Measurements from ENCODE around the gene HACD3. TPM values are rescaled to one million over a fixed set of nuclear protein-coding genes. Genes with fewer than 3 reads are reported as not detected.

Gene HACD3
- total RNA-seq (2021) (142 and 157 TPM in 2 replicates), Bru-seq, nascent RNA (percentile 94 among the genes with signal in this experiment), BruChase-seq, experiment 1, labeled RNA remaining after a 2-hour chase (percentile 94 among the genes with signal in this experiment), BruChase-seq, experiment 2, labeled RNA remaining after a 6-hour chase (percentile 97 among the genes with signal in this experiment)
- long read RNA-seq, transcript HACD3-201 (11 exons, 3,228 nt): major isoform, 619 of 715 reads
- long read RNA-seq, transcript HACD3-202 (10 exons, 1,332 nt): minor isoform, 17 of 715 reads
- long read RNA-seq, partial matches to known transcripts: 24 of 715 reads
- long read RNA-seq, other reads (novel, unspliced or antisense): 52 of 715 reads

GRCh38 chr15:65530318-65531111 is at the start of gene HACD3:
TSS of gene HACD3 (plus strand) at chr15:65530463. CDS start at chr15:65530632, 169 bp downstream.
- intact Hi-C loops (cut with micrococcal nuclease; ENCODE audit: unreplicated experiment): no loop called here
- peak; percentile 96 for DNase-seq (ENCODE audit: low spot score)
- ChIA-PET CTCF (interaction anchor here (0.6 kb wide), 1 partner anchor 9 kb away, joined by 3 read pairs; no protein-coding TSS in a partner anchor), POLR2A (ENCODE audit: low non-redundant PET) (interaction anchor here (0.5 to 0.7 kb wide), 2 partner anchors 12 to 43 kb away, joined by 6 to 12 read pairs; no protein-coding TSS in a partner anchor)
- peak within 1 kb of the TSS; percentile 97 for H3K27ac ChIP-seq (ENCODE audit: low read depth, low read length, poor library complexity, severe bottlenecking)
- H3K9me3 ChIP-seq (ENCODE audit: low read depth, low read length, poor library complexity, severe bottlenecking): no peaks in the 10 kb centered on the region
- H3K4me1 ChIP-seq (ENCODE audit: insufficient read depth, low read length, poor library complexity, severe bottlenecking): peaks cover 32% of the 10 kb centered on the region
- TF ChIP-seq, protein P1, sequence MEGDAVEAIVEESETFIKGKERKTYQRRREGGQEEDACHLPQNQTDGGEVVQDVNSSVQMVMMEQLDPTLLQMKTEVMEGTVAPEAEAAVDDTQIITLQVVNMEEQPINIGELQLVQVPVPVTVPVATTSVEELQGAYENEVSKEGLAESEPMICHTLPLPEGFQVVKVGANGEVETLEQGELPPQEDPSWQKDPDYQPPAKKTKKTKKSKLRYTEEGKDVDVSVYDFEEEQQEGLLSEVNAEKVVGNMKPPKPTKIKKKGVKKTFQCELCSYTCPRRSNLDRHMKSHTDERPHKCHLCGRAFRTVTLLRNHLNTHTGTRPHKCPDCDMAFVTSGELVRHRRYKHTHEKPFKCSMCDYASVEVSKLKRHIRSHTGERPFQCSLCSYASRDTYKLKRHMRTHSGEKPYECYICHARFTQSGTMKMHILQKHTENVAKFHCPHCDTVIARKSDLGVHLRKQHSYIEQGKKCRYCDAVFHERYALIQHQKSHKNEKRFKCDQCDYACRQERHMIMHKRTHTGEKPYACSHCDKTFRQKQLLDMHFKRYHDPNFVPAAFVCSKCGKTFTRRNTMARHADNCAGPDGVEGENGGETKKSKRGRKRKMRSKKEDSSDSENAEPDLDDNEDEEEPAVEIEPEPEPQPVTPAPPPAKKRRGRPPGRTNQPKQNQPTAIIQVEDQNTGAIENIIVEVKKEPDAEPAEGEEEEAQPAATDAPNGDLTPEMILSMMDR (conservative IDR thresholded peaks at IDR 0.05; ENCODE audit: low read depth, low read length): no peak
- no peak for TF ChIP-seq EZH2 (IDR thresholded peaks at IDR 0.05; ENCODE audit: borderline replicate concordance, low read depth, low read length, poor library complexity, severe bottlenecking)
- BruUV-seq (replicated peaks): TSS peak; percentile 24
- H3K27me3 ChIP-seq (replicated peaks; ENCODE audit: insufficient read depth, low read depth, low read length, poor library complexity): no peaks in the 10 kb centered on the region
- no peaks in the 10 kb centered on the region for H3K36me3 ChIP-seq (ENCODE audit: insufficient read depth, low read length, poor library complexity, severe bottlenecking)
- H3K4me3 ChIP-seq (ENCODE audit: low read depth, low read length, poor library complexity, severe bottlenecking): peak within 1 kb of the TSS; percentile 95

DNA sequence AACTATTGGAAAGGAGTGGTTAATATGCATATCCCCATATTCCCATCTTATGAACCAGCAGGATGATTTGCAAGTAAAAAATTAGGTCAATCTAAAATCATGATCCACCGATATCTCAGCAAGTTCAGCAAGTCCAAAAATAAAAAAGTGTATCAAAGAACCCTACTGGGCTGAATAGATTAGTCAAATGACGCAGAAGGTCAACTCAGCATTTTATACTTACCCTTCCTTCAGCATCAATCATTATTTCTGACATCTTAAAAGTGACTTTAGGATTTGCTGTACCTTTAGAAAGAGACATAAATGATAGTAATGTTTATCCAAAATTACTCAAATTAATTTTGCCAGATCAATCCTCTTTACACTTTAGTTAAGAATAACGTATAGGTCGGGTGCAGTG is 45.4 kb upstream of the HACD3 start:
- ChIA-PET CTCF (no interaction called here), POLR2A (ENCODE audit: low non-redundant PET) (no interaction called here)
- no peaks in the 10 kb centered on the region for H3K9me3 ChIP-seq (ENCODE audit: low read depth, low read length, poor library complexity, severe bottlenecking)
- TF ChIP-seq EZH2 (IDR thresholded peaks at IDR 0.05; ENCODE audit: borderline replicate concordance, low read depth, low read length, poor library complexity, severe bottlenecking): no peak
- TF ChIP-seq, protein P1 (conservative IDR thresholded peaks at IDR 0.05; ENCODE audit: low read depth, low read length): no peak
- no peaks in the 10 kb centered on the region for H3K27me3 ChIP-seq (replicated peaks; ENCODE audit: insufficient read depth, low read depth, low read length, poor library complexity)
- intact Hi-C loops (cut with micrococcal nuclease; ENCODE audit: unreplicated experiment): no loop called here
- no peak for DNase-seq (ENCODE audit: low spot score)
- no peak overlapping the region for H3K27ac ChIP-seq (ENCODE audit: low read depth, low read length, poor library complexity, severe bottlenecking)
- BruUV-seq (replicated peaks): no TSS peak
- peaks cover 31% of the 10 kb centered on the region for H3K36me3 ChIP-seq (ENCODE audit: insufficient read depth, low read length, poor library complexity, severe bottlenecking)
- H3K4me3 ChIP-seq (ENCODE audit: low read depth, low read length, poor library complexity, severe bottlenecking): no peak overlapping the region
- no peaks in the 10 kb centered on the region for H3K4me1 ChIP-seq (ENCODE audit: insufficient read depth, low read length, poor library complexity, severe bottlenecking)

- Histone ChIP-seq H3K27me3 (replicated peaks; ENCODE audit: insufficient read depth, low read depth, low read length, poor library complexity) (no peaks in the 10 kb centered on the region), H3K4me3 (ENCODE audit: low read depth, low read length, poor library complexity, severe bottlenecking) (no peak overlapping the region), H3K36me3 (ENCODE audit: insufficient read depth, low read length, poor library complexity, severe bottlenecking) (peaks cover 43% of the 10 kb centered on the region), H3K4me1 (ENCODE audit: insufficient read depth, low read length, poor library complexity, severe bottlenecking) (no peaks in the 10 kb centered on the region), H3K9me3 (ENCODE audit: low read depth, low read length, poor library complexity, severe bottlenecking) (no peaks in the 10 kb centered on the region), H3K27ac (ENCODE audit: low read depth, low read length, poor library complexity, severe bottlenecking) (no peak overlapping the region)
- no TSS peak for BruUV-seq (replicated peaks)
- TF ChIP-seq EZH2 (IDR thresholded peaks at IDR 0.05; ENCODE audit: borderline replicate concordance, low read depth, low read length, poor library complexity, severe bottlenecking): no peak
- TF ChIP-seq, protein P1 (conservative IDR thresholded peaks at IDR 0.05; ENCODE audit: low read depth, low read length): no peak
- POLR2A ChIA-PET (ENCODE audit: low non-redundant PET): interaction anchor here (0.6 kb wide), 1 partner anchor 33 kb away, joined by 3 read pairs; no protein-coding TSS in a partner anchor
- intact Hi-C loops (cut with micrococcal nuclease; ENCODE audit: unreplicated experiment): no loop called here
- CTCF ChIA-PET: no interaction called here
- DNase-seq (ENCODE audit: low spot score): no peak
Observed at GRCh38 chr15:65494076-65494475, 36.2 kb upstream of the HACD3 start.
